Astrocyte (in vitro differentiated cells and primary cell): ENCODE results near the gene TRIM15.

Experiments
- EZH2 ChIP-seq: IDR thresholded peaks from 2 replicates; pipeline ENCODE4 v1.6.1; 2012; ENCODE audit warnings: mild to moderate bottlenecking, low read length, inconsistent platforms; ENCODE audit not compliant: insufficient read depth
- TF ChIP-seq, protein P1 (sequence below): IDR thresholded peaks from 2 replicates; pipeline ENCODE4 v1.5.1; 2011; ENCODE audit warnings: low read depth, mild to moderate bottlenecking, inconsistent platforms, low read length, moderate library complexity; ENCODE audit not compliant: insufficient read depth

DNA sequence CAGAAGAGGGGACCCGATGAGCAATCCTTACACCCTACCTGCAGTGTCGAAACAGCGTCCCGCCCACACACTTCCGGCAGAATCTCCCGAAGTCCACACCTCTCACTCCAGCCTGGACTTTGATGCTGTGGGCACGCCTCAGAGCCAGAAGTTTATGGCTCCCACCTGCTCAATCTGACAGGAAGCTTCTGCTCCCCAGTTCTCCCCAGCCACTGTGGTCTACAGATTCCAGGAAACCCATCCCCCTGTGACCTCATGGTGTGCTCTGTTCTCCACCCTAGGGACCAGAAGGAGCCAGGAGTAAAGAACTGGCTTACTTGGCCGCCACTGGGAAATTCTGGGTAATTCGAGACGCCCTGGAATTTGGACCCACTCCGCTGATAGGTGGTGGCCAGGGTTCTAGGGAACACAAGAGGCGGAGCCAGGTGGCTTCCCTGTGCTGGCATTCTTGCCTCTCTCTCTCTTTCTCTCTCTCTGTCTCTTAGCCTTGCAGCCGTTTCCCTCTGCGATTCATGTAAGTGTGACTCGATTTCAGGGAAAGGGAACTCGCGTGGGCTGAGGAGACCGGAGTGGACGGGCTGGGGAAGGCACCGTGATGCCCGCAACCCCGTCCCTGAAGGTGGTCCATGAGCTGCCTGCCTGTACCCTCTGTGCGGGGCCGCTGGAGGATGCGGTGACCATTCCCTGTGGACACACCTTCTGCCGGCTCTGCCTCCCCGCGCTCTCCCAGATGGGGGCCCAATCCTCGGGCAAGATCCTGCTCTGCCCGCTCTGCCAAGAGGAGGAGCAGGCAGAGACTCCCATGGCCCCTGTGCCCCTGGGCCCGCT, at the start of gene TRIM15:
- TF ChIP-seq, protein P1, sequence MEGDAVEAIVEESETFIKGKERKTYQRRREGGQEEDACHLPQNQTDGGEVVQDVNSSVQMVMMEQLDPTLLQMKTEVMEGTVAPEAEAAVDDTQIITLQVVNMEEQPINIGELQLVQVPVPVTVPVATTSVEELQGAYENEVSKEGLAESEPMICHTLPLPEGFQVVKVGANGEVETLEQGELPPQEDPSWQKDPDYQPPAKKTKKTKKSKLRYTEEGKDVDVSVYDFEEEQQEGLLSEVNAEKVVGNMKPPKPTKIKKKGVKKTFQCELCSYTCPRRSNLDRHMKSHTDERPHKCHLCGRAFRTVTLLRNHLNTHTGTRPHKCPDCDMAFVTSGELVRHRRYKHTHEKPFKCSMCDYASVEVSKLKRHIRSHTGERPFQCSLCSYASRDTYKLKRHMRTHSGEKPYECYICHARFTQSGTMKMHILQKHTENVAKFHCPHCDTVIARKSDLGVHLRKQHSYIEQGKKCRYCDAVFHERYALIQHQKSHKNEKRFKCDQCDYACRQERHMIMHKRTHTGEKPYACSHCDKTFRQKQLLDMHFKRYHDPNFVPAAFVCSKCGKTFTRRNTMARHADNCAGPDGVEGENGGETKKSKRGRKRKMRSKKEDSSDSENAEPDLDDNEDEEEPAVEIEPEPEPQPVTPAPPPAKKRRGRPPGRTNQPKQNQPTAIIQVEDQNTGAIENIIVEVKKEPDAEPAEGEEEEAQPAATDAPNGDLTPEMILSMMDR, result no peak
- TF ChIP-seq EZH2, result no peak
